ENCODE measurements around the gene PSEN2. TPM values are rescaled to one million over a fixed set of nuclear protein-coding genes. Genes with fewer than 3 reads are reported as not detected.

The PSEN2 gene
- total RNA-seq, 1 donor: 13.1 TPM

DNA sequence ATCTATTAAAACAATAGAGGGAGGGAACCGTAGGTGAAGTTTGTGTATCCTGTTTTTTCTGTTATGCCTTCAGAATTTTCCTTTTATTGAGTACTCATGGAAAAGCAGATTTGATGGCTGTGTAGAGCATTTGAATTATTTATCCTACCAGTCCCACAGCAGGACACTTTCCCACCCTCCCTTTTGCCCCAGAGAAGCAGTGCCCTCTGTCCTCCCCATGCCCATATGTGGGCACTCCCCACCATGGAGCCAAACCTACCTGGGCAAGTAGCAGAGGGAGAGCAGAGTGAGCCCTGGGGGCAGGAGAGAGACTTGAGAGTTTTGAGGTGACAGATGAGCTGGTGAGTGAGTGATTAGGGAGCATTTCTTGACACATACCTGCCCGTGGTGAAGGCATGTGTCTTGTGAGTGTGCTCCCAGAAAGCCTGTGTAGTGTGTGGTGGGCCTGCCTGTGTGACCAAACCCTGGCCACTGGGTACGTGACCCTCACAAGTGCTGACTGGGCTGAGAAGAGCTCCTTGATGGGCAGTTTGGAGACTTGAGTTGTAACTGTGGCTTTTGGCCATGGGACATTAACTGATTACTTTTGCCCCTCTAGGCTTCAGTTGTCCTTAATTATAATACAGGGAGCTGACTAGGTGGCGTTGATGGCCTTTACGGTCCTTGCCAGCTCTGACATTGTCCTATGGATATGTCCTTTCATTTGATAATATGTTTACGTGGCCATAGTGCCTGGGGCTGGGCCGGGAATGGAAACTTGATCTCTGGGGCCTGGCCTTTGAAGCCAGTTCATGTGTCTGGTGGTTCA lies 3.6 kb downstream of the PSEN2 start:
- TF ChIP-seq, protein P1, sequence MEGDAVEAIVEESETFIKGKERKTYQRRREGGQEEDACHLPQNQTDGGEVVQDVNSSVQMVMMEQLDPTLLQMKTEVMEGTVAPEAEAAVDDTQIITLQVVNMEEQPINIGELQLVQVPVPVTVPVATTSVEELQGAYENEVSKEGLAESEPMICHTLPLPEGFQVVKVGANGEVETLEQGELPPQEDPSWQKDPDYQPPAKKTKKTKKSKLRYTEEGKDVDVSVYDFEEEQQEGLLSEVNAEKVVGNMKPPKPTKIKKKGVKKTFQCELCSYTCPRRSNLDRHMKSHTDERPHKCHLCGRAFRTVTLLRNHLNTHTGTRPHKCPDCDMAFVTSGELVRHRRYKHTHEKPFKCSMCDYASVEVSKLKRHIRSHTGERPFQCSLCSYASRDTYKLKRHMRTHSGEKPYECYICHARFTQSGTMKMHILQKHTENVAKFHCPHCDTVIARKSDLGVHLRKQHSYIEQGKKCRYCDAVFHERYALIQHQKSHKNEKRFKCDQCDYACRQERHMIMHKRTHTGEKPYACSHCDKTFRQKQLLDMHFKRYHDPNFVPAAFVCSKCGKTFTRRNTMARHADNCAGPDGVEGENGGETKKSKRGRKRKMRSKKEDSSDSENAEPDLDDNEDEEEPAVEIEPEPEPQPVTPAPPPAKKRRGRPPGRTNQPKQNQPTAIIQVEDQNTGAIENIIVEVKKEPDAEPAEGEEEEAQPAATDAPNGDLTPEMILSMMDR (IDR thresholded peaks at IDR 0.05; ENCODE audit: insufficient read depth, low read length): no peak
- DNase-seq (ENCODE audit: low read depth): no peak
- no peak overlapping the region for H3K4me3 ChIP-seq (ENCODE audit: low read depth, low read length)

DNA sequence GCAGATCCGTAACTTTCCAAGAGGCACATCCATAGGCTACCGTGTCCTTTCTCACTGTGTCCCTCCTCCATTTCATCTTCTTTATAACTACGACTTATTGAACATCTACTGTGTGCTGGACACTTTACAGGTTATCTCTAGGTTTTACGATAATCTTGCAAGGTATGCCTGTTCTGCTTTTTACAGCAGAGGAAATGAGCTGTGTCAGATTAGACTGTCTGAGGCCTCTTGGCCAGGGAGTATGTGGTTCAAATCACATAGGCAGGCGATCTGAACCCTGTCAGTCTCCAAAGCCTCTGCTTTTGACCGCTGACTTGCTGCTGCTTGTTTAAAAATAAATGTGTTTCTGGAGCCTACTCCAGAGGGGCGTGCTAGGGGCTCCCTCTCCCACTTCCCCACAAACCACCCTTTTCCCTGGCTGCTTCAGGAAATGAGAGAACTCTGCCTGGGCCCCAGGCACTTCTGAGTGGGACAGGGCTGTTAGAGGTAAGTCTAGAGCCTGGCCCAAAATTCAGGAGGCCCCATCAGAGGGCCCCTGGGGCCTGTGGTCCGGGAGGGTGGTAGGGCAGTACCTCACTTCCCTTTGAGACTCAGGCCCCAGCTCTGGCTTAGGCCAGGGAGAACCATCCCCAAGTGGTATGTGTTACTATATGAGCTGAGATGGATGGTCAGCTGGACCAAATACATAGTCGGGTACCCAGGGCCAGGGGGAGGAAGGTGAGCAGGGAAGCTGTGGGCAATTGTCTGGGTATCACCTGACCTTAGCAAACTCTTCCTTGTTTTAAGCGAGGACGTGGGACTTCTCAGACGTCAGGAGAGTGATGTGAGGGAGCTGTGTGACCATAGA lies 4.4 kb downstream of the PSEN2 start:
- TF ChIP-seq, protein P1 (IDR thresholded peaks at IDR 0.05; ENCODE audit: insufficient read depth, low read length): no peak
- no peak for DNase-seq (ENCODE audit: low read depth)
- H3K4me3 ChIP-seq (ENCODE audit: low read depth, low read length): no peak overlapping the region

DNA sequence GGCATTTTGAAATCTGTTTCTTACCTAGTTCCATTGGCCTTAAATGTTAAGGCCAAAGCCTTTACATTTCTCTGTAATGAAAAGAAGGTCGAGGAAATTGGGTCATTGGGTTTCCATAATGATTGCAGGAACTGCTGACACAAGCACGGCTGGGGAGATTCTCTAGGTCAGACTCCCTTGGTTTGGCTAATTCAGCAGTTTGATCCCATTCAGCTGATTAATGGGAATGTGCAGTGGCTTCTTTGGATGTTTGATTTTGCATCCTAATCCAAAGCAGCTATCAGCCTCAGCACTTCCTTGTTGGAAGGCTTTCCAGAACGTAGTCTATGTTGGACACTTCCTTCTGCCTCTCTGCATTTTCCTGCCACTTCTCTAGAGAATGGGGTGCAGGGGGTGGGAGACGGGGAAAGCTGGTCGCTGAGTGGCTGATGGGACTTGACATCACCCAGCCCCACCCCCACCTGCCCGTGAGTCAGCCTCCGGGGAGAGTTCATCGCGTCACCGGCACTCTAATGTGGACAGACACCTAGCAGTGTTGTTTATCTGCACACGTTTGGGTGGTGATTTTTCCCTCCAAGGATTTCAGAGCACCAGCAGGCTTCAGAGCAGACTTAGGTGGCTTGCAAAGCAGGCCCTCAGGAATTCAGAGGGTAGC lies 5.4 kb downstream of the PSEN2 start:
- no peak overlapping the region for H3K4me3 ChIP-seq (ENCODE audit: low read depth, low read length)
- no peak for DNase-seq (ENCODE audit: low read depth)
- TF ChIP-seq, protein P1 (IDR thresholded peaks at IDR 0.05; ENCODE audit: insufficient read depth, low read length): no peak

DNA sequence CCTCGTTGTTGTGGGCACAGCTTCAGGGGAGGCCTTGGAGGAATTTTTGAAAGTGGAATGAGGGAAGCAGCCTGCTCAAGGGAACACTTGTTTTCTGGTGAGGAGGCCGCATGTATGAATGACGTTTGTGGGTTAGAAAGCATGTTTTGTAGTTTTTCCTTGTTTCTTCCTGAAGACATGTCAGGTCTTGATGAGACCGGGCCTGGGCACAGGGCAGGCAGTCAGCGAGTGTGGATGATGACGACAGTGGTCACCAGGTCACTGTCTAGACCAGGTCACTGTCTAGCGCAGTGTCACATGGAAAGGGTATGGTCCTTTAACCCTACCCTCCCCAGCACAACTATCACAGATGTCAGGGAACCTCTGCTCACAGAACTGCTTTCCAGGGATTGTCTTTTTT lies 7.3 kb downstream of the PSEN2 start:
- no peak for DNase-seq (ENCODE audit: low read depth)
- TF ChIP-seq, protein P1 (IDR thresholded peaks at IDR 0.05; ENCODE audit: insufficient read depth, low read length): no peak
- no peak overlapping the region for H3K4me3 ChIP-seq (ENCODE audit: low read depth, low read length)

DNA sequence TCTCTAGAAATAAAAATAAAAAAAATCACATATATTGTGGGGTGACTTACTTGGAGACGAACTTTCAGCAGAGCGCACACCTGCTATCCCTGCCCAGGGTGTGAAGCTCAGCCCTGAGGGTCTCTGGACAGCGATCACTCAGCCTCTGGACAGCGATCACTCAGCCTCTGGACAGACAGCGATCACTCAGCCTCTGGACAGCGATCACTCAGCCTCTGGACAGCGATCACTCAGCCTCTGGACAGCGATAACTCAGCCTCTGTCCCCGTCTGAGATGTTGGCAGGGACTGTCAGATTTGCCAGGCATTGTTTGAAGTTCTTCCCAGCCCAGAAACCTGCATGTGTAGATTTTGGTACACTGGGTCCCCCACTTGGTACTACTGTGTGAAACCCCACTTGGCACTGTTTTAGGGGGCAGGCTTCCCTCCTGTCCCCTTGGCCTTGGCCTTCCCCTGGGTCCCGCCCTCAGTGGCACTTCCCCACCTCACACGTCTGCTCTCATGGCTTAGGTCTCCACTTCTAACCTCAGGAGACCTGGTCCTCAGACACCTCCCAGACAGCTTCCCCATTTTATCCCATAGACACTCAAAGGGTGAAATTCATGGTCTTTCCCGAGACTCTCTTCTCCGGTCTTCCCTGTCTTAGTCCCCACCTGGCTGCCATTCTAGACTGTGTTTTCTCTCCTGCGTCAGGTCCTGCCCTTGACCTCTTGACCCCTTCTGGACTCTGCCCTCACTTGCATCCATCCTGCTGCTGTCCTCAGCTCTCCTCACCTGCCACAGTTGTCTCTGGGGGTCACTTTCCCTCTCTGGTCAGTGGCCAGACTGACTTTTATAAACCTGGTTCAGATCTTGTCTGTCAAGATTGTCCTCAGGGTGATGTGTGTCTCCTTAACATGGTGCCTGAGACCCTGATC lies 10.2 kb downstream of the PSEN2 start:
- no peak overlapping the region for H3K4me3 ChIP-seq (ENCODE audit: low read depth, low read length)
- no peak for DNase-seq (ENCODE audit: low read depth)
- TF ChIP-seq, protein P1 (IDR thresholded peaks at IDR 0.05; ENCODE audit: insufficient read depth, low read length): no peak
